Mucosa of gallbladder (tissue), 1 donor: Measurements from ENCODE around the gene UCK2. TPM values are rescaled to one million over a fixed set of nuclear protein-coding genes. Genes with fewer than 3 reads are reported as not detected.

Experiments
- DNase-seq: peaks from one replicate; pipeline ENCODE4 v3.0.0-alpha.2; 2020; ENCODE audit warnings: low spot score
- total RNA-seq: library from RNA; stranded (reverse); gene quantifications from one replicate; pipeline ENCODE4 v1.2.1, GENCODE V29; 2021
- donor health status: DM: no; HTN: no; CAD: no.

Gene UCK2
- total RNA-seq, 1 donor from 2014 or later: 27.2 TPM

GRCh38 chr1:165834229-165834628 is 6.8 kb downstream of the UCK2 start:
- no peak for DNase-seq

DNA sequence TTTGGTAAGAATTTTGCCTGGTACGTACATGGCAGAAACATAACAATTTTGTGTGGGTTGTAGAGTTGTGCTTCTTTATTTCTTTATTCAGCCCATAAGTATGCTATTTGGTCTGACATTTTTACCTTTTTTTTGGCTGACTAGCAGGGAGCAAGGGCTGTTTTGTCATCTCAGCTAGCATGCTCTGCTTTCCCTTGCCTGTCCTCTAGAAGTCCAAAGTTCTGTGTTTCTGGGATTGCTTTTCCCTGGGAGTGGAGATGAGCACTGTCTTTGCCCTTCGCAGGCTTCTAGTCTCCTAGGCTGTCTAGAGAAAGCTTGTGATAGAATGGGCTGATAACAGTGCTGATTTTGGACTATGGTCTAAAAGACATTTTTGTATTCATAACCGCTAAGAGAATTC is 7.5 kb downstream of the UCK2 start:
- no peak for DNase-seq

DNA sequence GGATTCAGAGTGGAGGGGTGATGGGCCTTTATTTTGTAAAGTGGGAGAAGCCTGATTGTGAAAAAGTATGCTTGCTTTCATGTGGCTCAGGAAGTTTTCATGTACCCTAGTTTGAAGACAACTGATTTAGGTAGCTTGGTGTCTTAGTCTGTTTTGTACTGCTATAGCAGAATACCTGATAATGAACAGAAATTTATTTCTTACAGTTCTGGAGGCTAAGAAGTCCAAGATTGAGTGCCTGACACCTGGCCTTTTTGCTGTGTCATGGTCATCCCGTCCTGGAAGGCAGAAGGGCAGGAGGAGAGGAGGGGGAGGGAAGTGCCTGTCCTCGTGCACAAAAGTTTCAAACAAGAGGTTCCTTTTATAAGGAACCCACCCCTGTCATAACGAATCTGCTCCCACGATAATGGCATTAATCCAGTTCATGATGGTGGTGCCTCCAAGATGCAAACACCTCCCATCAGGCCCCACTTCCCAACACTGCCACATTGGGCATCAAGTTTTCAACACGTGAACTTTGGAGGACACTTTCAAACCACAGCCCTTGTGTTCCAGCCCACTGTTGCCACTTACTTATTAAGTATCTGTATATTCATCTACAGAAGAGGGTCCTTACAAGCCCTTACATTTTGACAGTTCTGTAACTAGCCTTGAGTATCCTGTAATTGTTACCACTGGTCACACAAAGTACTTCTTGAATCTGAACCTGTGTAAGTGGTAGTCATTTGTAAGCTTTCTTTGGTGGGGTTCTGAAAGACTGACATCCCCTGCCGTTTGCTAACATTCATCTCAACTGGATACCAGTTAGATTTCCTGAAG is 9.5 kb downstream of the UCK2 start:
- no peak for DNase-seq

DNA sequence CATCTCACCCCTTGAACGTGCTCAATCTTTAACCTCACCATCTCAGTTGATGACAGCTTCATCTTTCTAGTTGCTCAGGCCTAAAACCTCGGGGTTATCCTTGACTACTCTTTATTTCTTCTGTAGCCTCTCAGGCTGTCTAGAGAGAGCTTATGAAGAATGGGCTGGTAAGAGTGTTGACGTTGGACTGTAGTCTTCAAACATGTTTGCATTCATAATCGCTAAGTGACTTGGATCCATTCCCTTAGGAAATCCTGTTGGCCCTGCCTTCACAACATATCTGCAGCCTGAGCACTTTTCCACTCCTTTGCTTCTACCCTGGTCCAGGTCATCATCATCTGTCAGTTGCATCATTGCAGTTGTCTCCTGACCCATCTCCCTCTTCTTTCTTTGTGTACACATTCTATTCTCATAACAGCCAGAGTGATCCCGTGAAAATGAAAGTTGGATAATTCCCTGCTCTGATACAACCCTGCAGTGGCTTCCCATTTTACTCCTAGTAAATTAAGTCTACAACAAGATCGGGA is 10.5 kb downstream of the UCK2 start:
- no peak for DNase-seq

- DNase-seq: no peak
Observed at GRCh38 chr1:165840423-165840822, 13.0 kb downstream of the UCK2 start.

- DNase-seq: no peak
Observed at GRCh38 chr1:165841582-165842017, 14.2 kb downstream of the UCK2 start.

- DNase-seq: no peak
Observed at GRCh38 chr1:165842023-165842670, 14.7 kb downstream of the UCK2 start.

DNA sequence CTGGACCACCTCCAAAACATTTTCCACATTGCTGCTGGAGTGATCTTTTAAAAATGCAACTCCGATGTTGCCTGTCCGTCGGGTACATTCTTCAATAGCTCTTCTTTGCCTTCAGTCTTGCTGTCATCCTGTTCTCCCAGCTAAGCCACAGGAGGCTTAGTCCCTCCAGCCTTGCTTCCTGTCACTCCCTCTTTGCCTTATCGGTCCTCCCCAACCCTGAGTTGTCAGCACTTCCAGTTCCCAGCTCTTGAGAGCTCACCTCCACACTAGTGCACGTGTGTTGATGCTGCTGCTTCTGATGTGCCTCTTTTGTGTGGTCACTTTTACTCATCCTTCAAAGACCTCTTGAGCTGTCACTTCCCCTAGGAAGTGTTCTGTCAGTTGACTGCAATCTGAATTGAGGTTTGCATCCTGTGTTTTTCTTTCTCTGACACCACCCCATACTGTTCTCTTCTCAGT is 15.3 kb downstream of the UCK2 start:
- no peak for DNase-seq

GRCh38 chr1:165843304-165843703 is 15.9 kb downstream of the UCK2 start:
- no peak for DNase-seq

GRCh38 chr1:165844114-165844798 is 16.8 kb downstream of the UCK2 start:
- no peak for DNase-seq

- no peak for DNase-seq
Observed at GRCh38 chr1:165844933-165845332, 17.5 kb downstream of the UCK2 start.

DNA sequence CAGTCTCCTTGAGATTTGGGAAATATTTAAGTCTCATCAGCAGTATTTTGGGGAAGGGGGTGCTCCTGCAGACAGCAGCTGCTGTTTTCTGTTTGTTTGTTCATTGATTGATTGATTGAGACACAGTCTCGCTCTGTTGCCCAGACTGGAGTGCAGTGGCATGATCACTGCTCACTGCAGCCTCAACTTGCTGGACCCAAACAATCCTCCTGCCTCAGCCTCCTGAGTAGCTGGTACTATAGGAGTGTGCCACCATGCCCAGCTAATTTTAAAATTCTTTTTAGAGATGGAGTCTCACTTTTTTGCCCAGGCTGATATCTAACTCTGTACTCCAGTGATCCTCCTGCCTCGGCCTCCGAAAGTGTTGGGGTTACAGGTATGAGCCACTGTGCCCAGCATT is 18.2 kb downstream of the UCK2 start:
- DNase-seq: no peak

GRCh38 chr1:165845992-165846748 is 18.8 kb downstream of the UCK2 start:
- no peak for DNase-seq

DNA sequence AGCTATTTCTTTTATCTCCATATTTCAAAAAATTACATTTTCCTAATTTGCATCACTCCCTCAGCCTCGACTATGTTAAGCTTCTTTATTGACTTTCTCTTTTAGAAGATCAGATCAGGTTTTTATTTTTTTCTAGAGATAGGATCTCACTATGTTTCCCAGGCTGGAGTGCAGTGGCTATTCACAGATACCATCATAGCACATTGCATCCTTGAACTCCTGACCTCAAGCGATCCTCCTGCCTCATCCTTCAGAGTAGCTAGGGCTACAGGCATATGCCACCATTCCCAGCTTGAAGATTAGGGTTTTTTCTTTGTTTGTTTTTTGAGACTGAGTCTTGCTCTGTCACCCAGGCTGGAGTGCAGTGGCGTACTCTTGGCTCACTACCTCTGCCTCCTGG is 20.1 kb downstream of the UCK2 start:
- no peak for DNase-seq

- no peak for DNase-seq
Observed at GRCh38 chr1:165849353-165850133, 22.1 kb downstream of the UCK2 start.

DNA sequence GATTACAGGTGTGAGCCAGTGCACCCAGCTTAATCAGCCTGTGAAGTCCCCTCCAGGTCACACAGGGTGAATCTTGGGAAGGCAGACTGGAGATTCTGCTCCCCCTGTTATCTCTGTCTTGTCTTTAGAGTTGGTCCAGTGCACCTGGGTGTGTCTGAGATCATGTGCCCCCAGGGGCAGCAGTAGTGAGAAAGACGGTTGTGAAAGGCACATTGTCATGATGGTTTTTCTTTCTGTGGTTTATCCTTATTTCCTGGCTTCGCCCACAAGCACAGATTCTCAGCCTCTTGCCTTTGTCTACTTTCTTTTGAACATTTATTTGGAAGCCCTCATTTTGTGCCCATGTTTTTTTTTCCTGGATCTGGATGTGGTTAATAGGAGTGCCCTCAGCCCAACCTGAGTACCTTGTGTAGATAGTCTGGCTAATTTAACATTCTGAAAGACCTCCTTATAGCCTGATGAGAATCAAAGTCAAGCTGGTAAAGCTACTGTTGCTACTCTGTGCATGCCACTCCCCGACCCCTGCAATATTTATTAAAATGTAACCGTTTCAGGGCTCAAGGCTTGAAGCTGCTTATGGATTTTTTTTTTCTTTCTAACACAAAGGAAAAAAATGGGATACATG is 23.7 kb downstream of the UCK2 start:
- DNase-seq: no peak

- DNase-seq: no peak
Observed at GRCh38 chr1:165852871-165853270, 25.5 kb downstream of the UCK2 start.

- DNase-seq: no peak
Observed at GRCh38 chr1:165853528-165854075, 26.2 kb downstream of the UCK2 start.

DNA sequence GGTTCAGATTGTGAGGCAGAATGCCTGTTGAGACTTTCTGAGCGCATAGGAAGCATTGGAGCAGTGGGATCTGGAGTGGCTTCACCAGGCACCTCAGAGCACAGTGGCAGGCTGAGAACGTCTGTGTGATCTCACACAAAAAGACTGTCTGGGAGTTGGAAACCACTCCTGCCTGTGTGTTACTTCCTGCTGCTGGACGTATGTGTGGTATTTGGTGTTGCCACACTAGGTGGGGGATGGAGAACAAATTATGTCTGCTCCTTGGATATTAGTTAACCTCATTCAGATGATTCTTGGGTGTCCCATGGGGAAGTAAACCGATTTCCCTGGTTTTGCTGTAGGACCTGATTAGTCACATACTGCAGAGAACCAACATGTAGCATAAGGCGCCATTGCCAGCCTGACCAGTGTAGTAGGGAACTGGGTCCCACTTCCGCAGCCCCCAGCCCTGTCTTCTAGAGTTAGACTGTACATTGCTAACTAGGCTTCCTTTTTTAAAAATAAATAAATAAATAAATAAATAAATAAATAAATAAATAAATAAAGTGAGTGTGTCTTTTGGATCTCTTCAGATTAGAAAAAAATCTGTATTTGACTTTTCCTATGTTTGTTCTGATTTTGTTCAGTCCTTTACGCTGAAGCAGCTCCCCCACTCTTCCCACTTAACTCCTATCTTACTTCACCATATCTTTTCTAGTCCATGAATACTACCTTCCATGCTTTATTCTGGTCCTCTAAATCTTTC is 26.9 kb downstream of the UCK2 start:
- no peak for DNase-seq
